C4-2B (cell line): ENCODE measurements around the gene ZFR.

Experiments used
- H3K27ac ChIP-seq: fragments of 450-650 bp; 2 replicates; pipeline ENCODE4 v1.5.1; 2017
- CTCF ChIP-seq: fragments of 450-650 bp; conservative IDR thresholded peaks from 2 replicates; pipeline ENCODE4 v1.5.1; 2017; ENCODE audit warnings: mild to moderate bottlenecking
- ZFX ChIP-seq: fragments of 450-650 bp; IDR thresholded peaks from 2 replicates; pipeline ENCODE4 v1.6.1; 2017

The ZFR gene

GRCh38 chr5:32319392-32319791 is 125.1 kb downstream of the ZFR start:
- H3K27ac ChIP-seq, result no peak overlapping the region
- TF ChIP-seq ZFX (no peak), CTCF (no peak)

- no peak overlapping the region for H3K27ac ChIP-seq
- no peak for TF ChIP-seq CTCF
- no peak for TF ChIP-seq ZFX
Observed at GRCh38 chr5:32317041-32317440, 127.5 kb downstream of the ZFR start.

GRCh38 chr5:32315221-32316014 is 129.1 kb downstream of the ZFR start:
- H3K27ac ChIP-seq, result no peak overlapping the region
- no peak for TF ChIP-seq ZFX
- TF ChIP-seq CTCF, result no peak

GRCh38 chr5:32314658-32315057 is 129.9 kb downstream of the ZFR start:
- no peak overlapping the region for H3K27ac ChIP-seq
- no peak for TF ChIP-seq ZFX
- no peak for TF ChIP-seq CTCF

GRCh38 chr5:32314152-32314488 is 130.4 kb downstream of the ZFR start:
- H3K27ac ChIP-seq, result peak overlapping the region; percentile 97

GRCh38 chr5:32312595-32313332 is 131.8 kb downstream of the ZFR start, which contains the start of gene MTMR12:
MTMR12 (minus strand) TSS chr5:32312939; CDS start chr5:32312838, 101 bp downstream.
- peak within 1 kb of the TSS; percentile 97 for H3K27ac ChIP-seq
- peak; percentile 97 for TF ChIP-seq ZFX
- TF ChIP-seq CTCF, result no peak

GRCh38 chr5:32312197-32312594 is 132.3 kb downstream of the ZFR start:
- peak overlapping the region; percentile 97 for H3K27ac ChIP-seq
- no peak for TF ChIP-seq CTCF
- no peak for TF ChIP-seq ZFX
